Measurements from ENCODE around the gene FXYD5.
"Not testable (repeated sequence)": the region's sequence is repeated elsewhere in the genome, so short reads cannot be mapped to it uniquely, and the experiment has no call there.

FXYD5 gene

GRCh38 chr19:35119578-35120155 lies 34.9 kb upstream of the FXYD5 start:
- no peak for DNase-seq (ENCODE audit: low read depth in 2 of 3, low spot score in 2 of 3)

GRCh38 chr19:35120492-35120891 lies 34.0 kb upstream of the FXYD5 start:
- DNase-seq (ENCODE audit: low read depth in 2 of 3, low spot score in 2 of 3) = no peak

GRCh38 chr19:35120898-35121297 lies 33.6 kb upstream of the FXYD5 start:
- no peak for DNase-seq (ENCODE audit: low read depth in 2 of 3, low spot score in 2 of 3)

DNA sequence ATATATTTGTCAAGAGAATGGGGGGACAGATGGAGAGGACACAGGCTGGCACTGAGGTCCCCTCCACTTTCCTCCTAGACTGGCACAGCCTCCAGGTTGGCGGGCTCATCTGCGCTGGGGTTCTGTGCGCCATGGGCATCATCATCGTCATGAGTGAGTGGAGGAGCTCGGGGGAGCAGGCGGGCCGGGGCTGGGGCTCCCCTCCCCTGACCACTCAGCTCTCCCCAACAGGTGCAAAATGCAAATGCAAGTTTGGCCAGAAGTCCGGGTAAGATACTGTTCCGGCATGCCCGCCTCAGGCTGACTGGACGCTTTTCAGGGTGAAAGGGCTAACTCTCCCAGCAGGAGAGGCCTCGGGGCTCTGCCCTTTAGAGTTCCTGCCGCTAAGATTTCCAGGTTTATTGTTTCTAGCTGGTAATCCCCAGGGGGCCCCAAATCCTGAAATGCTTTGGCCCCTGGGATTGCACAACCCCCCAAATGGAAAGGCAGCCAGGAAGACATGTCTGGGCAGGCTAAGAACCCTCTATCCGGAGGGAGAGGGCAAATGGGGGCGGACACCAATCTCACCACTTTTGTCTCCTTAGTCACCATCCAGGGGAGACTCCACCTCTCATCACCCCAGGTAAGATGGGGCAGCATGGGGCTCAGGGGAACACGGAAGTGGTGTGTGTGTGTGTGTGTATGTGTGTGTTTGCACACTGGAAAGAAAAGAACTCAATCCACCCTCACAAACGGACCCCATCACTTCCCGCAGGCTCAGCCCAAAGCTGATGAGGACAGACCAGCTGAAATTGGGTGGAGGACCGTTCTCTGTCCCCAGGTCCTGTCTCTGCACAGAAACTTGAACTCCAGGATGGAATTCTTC lies 31.6 kb upstream of the FXYD5 start:
- no peak for DNase-seq (ENCODE audit: low read depth in 2 of 3, low spot score in 2 of 3)

DNA sequence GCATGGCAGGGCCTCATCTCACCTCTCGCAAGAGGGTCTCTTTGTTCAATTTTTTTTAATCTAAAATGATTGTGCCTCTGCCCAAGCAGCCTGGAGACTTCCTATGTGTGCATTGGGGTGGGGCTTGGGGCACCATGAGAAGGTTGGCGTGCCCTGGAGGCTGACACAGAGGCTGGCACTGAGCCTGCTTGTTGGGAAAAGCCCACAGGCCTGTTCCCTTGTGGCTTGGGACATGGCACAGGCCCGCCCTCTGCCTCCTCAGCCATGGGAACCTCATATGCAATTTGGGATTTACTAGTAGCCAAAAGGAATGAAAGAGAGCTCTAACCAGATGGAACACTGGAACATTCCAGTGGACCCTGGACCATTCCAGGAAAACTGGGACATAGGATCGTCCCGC lies 31.0 kb upstream of the FXYD5 start:
- DNase-seq (ENCODE audit: low read depth in 2 of 3, low spot score in 2 of 3) = no peak

GRCh38 chr19:35124098-35125060 lies 30.2 kb upstream of the FXYD5 start:
- DNase-seq (ENCODE audit: low read depth in 2 of 3, low spot score in 2 of 3) = peak; percentile 63 to 72 (median 71)

GRCh38 chr19:35125270-35125717 lies 29.2 kb upstream of the FXYD5 start:
- no peak for DNase-seq (ENCODE audit: low read depth in 2 of 3, low spot score in 2 of 3)

DNA sequence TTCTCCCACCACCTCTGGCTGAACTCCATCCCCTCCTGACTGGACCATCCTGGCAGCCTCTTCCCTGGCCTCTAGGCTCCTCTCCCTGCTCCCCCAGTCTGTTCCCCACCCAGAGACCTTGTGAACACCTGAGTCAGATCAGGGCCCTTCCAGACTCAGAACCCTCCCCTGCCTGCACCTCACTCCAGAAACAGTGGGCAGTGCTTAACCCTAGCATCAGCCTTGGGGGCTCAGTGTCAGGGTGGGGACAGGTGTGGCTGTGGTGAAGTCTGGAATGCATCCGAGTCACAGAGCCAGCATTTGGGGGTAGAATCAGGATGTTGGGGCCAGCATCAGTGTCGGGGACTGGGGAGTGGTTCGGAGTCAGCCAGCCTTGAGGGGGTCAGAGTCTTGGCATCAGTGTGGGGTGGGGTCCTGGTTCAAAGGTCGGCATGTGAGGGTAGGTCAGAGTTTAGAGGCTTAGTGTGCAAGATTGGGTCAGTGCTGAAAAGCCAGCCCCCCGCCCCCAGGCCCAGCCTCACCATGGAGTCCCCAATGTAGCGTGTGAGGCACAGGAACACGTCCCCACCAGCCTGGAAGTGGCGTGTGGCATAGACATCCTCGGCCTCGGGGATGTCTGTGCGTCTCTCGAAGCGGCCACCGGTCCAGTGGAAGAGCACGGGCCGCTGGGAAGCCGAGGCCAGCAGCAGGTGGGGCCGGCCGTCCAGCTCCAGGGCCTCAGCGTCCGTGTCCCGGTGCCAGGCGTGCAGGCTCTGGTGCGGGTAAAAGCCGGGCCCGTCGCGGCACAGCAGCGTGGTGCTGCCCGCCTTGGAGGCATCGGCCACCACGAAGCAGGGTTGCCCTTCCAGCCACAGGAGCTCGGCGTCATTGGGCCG lies 28.5 kb upstream of the FXYD5 start:
- DNase-seq (ENCODE audit: low read depth in 2 of 3, low spot score in 2 of 3) = no peak

DNA sequence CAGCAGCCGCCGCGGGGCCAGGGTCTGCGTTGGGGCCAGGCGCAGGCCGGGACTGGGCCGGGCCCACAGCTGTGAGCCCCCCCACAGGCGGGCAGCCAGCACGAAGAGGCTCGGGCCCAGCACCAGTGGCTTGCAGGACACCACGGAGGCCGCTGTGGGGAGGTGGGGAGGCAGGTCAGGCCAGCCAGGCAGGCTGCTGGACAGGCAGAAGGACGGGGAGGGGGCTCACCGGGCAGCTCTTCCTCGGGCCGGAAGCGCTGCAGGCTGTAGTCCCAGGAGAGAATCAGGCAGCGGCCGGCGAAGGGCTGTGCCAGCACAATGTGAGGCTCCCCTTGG lies 27.9 kb upstream of the FXYD5 start:
- DNase-seq (ENCODE audit: low read depth in 2 of 3, low spot score in 2 of 3) = no peak

DNA sequence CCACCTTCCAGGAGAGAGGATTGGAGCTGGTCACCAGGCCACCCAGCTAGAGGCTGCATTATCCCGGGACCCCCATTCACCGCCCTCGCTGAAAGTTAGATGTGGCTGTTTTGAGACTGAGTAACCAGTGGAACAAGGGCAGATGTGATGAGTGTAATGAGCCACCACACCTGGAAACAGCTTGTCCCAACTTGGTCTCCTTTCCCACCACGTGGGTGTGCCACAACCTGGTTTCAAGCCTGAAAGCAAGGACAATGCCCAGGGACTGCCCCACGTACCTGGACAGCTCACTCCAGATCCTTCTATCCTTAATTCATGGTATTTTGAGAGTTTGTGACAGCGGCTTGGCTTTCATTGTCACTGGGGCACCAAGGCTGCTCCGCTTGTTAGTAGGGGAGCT lies 26.7 kb upstream of the FXYD5 start:
- no peak for DNase-seq (ENCODE audit: low read depth in 2 of 3, low spot score in 2 of 3)

GRCh38 chr19:35128398-35129057 lies 26.0 kb upstream of the FXYD5 start:
- no peak for DNase-seq (ENCODE audit: low read depth in 2 of 3, low spot score in 2 of 3)

DNA sequence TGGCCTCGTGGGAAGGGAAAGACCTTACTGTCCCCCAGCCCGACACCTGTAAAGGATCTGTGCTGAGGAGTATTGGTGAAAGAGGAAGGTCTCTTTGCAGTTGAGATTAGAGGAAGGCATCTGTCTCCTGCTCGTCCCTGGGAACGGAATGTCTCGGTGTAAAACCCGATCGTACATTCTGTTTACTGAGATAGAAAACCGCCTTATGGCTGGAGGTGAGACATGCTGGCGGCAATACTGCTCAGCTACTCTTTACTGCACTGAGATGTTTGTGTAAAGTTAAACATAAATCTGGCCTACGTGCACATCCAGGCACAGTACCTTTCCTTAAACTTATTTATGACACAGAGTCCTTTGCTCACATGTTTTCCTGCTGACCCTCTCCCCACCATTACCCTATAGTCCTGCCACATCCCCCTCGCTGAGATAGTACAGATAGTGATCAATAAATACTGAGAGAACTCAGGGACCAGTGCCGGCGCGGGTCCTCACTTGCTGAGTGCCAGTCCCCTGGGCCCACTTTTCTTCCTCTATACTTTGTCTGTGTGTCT lies 24.7 kb upstream of the FXYD5 start:
- DNase-seq (ENCODE audit: low read depth in 2 of 3, low spot score in 2 of 3) = not testable (repeated sequence)

GRCh38 chr19:35130761-35131720 lies 23.5 kb upstream of the FXYD5 start:
- DNase-seq (ENCODE audit: low read depth in 2 of 3, low spot score in 2 of 3) = no peak

- no peak for DNase-seq (ENCODE audit: low read depth in 2 of 3, low spot score in 2 of 3)
Observed at GRCh38 chr19:35132254-35132653, 22.3 kb upstream of the FXYD5 start.

DNA sequence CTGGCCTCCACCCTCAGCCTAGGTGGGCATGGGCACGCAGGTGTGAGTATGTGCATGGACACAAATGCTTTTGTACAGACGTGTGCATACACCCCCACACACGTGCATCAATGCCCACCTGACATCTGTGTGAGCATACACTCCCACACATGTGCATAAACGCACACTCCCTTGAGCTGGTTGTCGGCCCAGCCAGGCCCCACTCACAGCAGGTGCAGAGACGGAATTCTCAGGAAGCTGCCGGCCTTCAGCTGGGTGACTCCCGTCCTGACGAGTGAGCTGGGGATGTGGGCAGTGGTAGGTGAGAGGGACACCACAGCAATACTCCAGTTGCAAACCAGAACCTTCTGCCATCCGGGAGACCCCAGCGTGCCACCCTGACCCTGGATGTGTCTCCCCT lies 20.7 kb upstream of the FXYD5 start:
- no peak for DNase-seq (ENCODE audit: low read depth in 2 of 3, low spot score in 2 of 3)

DNA sequence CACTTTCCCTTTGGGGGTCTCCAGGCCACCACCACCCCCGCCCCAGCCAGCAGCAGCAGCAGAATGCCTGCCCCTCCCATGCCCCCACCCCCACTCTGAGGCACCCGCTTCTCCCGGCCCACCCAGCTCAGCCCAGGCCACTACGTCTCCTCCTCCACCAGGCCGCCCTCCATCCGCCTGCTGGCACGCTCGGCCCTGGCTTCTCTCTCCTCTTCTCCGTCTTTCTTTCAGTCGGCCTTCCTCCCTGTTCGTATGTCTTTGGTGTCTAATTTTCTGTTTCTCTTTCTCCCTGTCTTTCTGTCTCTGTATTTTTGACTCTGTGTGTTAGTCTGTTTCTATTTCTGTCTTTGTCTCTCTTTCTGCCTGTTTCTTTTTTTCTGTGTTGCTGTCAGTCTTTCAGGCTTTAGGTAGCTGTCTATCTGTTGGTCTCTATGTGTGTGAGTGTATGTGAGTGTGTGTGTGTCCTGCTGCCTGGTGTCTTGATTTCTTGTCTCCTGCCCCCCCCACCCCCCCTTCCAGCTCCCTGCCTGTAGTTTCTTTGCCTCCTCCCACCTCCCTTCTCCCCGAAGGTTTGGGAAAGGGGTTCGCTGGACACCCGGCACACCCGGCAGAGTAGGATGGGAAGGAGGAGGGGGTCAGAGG lies 19.8 kb upstream of the FXYD5 start, which contains the start of gene LGI4:
Gene LGI4 (minus strand): TSS at position 459 of the 642 bp plus-strand sequence. CDS start 379 bp downstream, at position 80.
- DNase-seq (ENCODE audit: low read depth in 2 of 3, low spot score in 2 of 3) = no peak

DNA sequence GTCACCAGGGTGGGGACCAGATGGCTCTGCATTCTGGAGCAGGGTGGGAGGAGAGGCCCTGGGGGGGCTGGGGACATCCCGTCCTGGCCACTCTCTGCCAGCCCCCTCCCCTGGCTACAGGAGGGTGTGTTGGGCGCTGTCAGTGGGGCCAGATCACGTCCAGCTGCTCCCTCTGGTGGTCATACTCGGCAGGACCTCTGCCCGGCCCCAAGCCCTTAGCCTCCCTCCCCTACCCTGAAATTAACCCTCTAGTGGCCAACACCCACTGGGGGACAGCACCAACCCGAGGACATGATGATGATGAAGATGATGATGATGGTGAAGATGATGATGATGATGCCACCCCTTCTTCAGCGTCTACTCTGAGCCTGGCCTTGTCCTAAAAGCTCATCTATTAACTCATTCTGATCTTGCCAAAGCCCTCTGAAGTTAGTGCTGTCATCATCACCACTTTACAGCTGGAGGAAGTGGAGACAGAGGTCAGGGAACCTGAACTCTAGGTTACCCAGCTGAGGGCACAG lies 19.1 kb upstream of the FXYD5 start:
- peak; percentile 23 to 60 (median 51) for DNase-seq (ENCODE audit: low read depth in 2 of 3, low spot score in 2 of 3)

GRCh38 chr19:35136231-35136630 lies 18.3 kb upstream of the FXYD5 start:
- no peak for DNase-seq (ENCODE audit: low read depth in 2 of 3, low spot score in 2 of 3)

Data from activated CD8-positive, alpha-beta memory T cell treated with anti-CD3 and anti-CD28 coated beads for 48 hours (primary cell).